ENCODE measurements around the gene CD55. TPM values are rescaled to one million over a fixed set of nuclear protein-coding genes. Genes with fewer than 3 reads are reported as not detected.

Gene CD55
- total and polyA plus RNA-seq, 2 of the 8 experiments (the other 6 are each of a cell fraction or from before 2014, with no cell fraction given) = 20.1 to 22.8 TPM

GRCh38 chr1:207389728-207390464, 68.4 kb downstream of the CD55 start:
- Histone ChIP-seq H2AFZ (ENCODE audit: low read length) (no peak overlapping the region), H2BK15ac (ENCODE audit: low read length) (no peak overlapping the region), H3K18ac (ENCODE audit: extremely low read depth, low read length) (no peak overlapping the region), H4K5ac (ENCODE audit: insufficient read length, low read depth, low read length) (no peak overlapping the region), H3K36me3 (ENCODE audit: control insufficient read depth in 2 of 4, insufficient read depth in 4 of 4, low read length in 3 of 4) (no peaks in the 10 kb centered on the region), H3K4me3 (ENCODE audit: extremely low read depth in 1 of 4, insufficient read depth in 2 of 4, low read depth in 3 of 4, low read length in 4 of 4) (no peak overlapping the region), H3K23me2 (ENCODE audit: low read depth, low read length) (no peaks in the 10 kb centered on the region), H2BK12ac (ENCODE audit: low read depth, low read length) (no peak overlapping the region), H4K20me1 (replicated peaks in 1 of 2; ENCODE audit: control insufficient read depth in 1 of 2, insufficient read depth in 2 of 2, low read length in 2 of 2) (no peaks in the 10 kb centered on the region), H3K4ac (replicated peaks; ENCODE audit: insufficient read length, low read depth, low read length) (no peak overlapping the region), H3K23ac (ENCODE audit: insufficient read length) (no peak overlapping the region), H3K9ac (replicated peaks in 1 of 4; ENCODE audit: extremely low read depth in 1 of 4, low read depth in 3 of 4, low read length in 3 of 4) (no peak overlapping the region), H3K14ac (ENCODE audit: insufficient read length) (no peak overlapping the region), H3K56ac (replicated peaks; ENCODE audit: insufficient read length, low read depth, low read length) (no peak overlapping the region), H3K4me2 (ENCODE audit: insufficient read depth in 1 of 2, low read depth in 2 of 2, low read length in 2 of 2) (no peak overlapping the region), H3K27me3 (replicated peaks in 1 of 4; ENCODE audit: control insufficient read depth in 3 of 4, extremely low read depth in 1 of 4, insufficient read depth in 3 of 4, low read length in 3 of 4) (no peaks in the 10 kb centered on the region), H2BK20ac (ENCODE audit: low read length) (no peak overlapping the region), H3K9me3 (ENCODE audit: insufficient read depth in 2 of 2, low read depth in 1 of 2, low read length in 1 of 2) (no peaks in the 10 kb centered on the region), H2AK5ac (ENCODE audit: low read depth, low read length) (no peak overlapping the region), H2BK5ac (ENCODE audit: low read depth, low read length) (no peak overlapping the region), H2BK120ac (replicated peaks; ENCODE audit: low read depth, low read length) (no peak overlapping the region), H3K79me2 (ENCODE audit: control insufficient read depth in 1 of 2, insufficient read depth in 2 of 2, low read length in 2 of 2) (no peaks in the 10 kb centered on the region), H3K4me1 (replicated peaks in 1 of 4; ENCODE audit: control insufficient read depth in 3 of 4, insufficient read depth in 4 of 4, low read length in 3 of 4) (no peaks in the 10 kb centered on the region), H4K8ac (ENCODE audit: extremely low read depth, insufficient read depth, low read length) (no peak overlapping the region), H3K27ac (ENCODE audit: low read depth, low read length) (no peak overlapping the region), H4K91ac (replicated peaks; ENCODE audit: insufficient read length, low read length) (no peak overlapping the region), H3K79me1 (ENCODE audit: low read depth, low read length) (no peaks in the 10 kb centered on the region)
- WGBS, 2 experiments (ENCODE audit: extremely low coverage in 1 of 2, insufficient coverage in 1 of 2, insufficient read length in 1 of 2, insufficient replicate concordance in 2 of 2, low coverage in 1 of 2, low lambda C conversion rate in 2 of 2, missing lambda C conversion rate in 1 of 2) = 82% methylated on average over 1 of the region's 1 CpG; no CpG with 5 or more reads in 1 of the 2 experiments
- TF ChIP-seq TAF1 (IDR thresholded peaks at IDR 0.05; ENCODE audit: low read depth, low read length) = no peak
- TF ChIP-seq POLR2A (IDR thresholded peaks at IDR 0.05; ENCODE audit: control extremely low read depth in 1 of 2, low read depth in 2 of 2, low read length in 2 of 2) = no peak
- TF ChIP-seq SP4 (IDR thresholded peaks at IDR 0.05; ENCODE audit: low read length) = no peak
- TF ChIP-seq ATF2 (IDR thresholded peaks at IDR 0.05; ENCODE audit: low read length) = no peak
- TF ChIP-seq POLR2AphosphoS5 (IDR thresholded peaks at IDR 0.05; ENCODE audit: low read depth, low read length) = no peak
- POLR2A ChIA-PET (ENCODE audit: partially characterized antibody) = interaction anchor here (1.6 kb wide), 1 partner anchor 11 kb away, joined by 3 read pairs; no protein-coding TSS in a partner anchor
- CTCF ChIA-PET (ENCODE audit: partially characterized antibody) = interaction anchor here (2.8 kb wide), 1 partner anchor 12 kb away, joined by 11 read pairs; no protein-coding TSS in a partner anchor
- FAIRE-seq = no peak
- no peak for DNase-seq (ENCODE audit: low read depth in 1 of 2, low spot score in 2 of 2)
